ENCODE data around the gene MCF2L2.

DNA sequence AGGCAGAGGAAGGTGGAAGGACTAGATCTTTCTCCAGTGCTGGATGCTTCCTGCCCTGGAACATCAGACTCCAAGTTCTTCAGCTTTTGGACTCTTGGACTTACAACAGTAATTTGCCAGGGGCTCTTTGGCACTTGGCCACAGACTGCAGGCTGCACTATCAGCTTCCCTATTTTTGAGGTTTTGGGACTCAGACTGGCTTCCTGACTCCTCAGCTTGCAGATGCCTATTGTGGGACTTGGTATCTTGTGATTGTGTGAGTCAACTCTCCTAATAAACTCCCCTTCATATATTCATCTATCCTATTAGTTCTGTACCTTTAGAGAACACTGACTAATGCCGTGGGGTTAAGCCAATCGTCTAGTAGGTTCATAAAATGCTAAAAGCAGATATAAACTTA is 184.2 kb downstream of the MCF2L2 start:
- TF ChIP-seq, protein P1, sequence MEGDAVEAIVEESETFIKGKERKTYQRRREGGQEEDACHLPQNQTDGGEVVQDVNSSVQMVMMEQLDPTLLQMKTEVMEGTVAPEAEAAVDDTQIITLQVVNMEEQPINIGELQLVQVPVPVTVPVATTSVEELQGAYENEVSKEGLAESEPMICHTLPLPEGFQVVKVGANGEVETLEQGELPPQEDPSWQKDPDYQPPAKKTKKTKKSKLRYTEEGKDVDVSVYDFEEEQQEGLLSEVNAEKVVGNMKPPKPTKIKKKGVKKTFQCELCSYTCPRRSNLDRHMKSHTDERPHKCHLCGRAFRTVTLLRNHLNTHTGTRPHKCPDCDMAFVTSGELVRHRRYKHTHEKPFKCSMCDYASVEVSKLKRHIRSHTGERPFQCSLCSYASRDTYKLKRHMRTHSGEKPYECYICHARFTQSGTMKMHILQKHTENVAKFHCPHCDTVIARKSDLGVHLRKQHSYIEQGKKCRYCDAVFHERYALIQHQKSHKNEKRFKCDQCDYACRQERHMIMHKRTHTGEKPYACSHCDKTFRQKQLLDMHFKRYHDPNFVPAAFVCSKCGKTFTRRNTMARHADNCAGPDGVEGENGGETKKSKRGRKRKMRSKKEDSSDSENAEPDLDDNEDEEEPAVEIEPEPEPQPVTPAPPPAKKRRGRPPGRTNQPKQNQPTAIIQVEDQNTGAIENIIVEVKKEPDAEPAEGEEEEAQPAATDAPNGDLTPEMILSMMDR (conservative IDR thresholded peaks at IDR 0.05), result no peak
- no peak for TF ChIP-seq EZH2 (IDR thresholded peaks at IDR 0.05; ENCODE audit: low read depth)
